K562 (cell line): Measurements from ENCODE around the gene LSP1. TPM values are rescaled to one million over a fixed set of nuclear protein-coding genes. Genes with fewer than 3 reads are reported as not detected.

ENCODE experiments used
- ATAC-seq: fragments of 200-7000 bp; cut with Tn5 transposase; 3 replicates; pipeline ENCODE4 v1.9.1; 2020; ENCODE audit warnings: moderate library complexity
- BruUV-seq: library from RNA; stranded (reverse); fragments of 400-500 nt; replicated peaks from 2 replicates; lab custom pipeline; 2021; lab: Mats Ljungman, UMichigan
- CTCF ChIA-PET: fragments of 300-600 bp; formaldehyde crosslinking; extraction: SDS; loops from one replicate; lab custom pipeline; 2021; ENCODE audit warnings: low intra/inter-chr PET ratio; lab: Yijun Ruan, JAX
- POLR2A ChIA-PET: fragments of 300-600, 350-650 bp; sonication (Branson Sonifier 250); formaldehyde crosslinking; extraction: SDS; loops from one replicate; lab custom pipeline; 2021; ENCODE audit warnings: antibody characterized with exemption, inconsistent platforms; lab: Yijun Ruan, JAX
- DNase-seq, 4 experiments: peaks; one replicate each; pipeline versions ENCODE4 v3.0.0 to v3.0.0-alpha.2; 2011 to 2018; ENCODE audit warnings: low spot score in 3 of 4, mixed read lengths in 3 of 4; ENCODE audit errors: extremely low read depth in 1 of 4
- FAIRE-seq: peaks from 2 replicates; lab custom pipeline; 2011; peaks lifted over from hg19 to GRCh38; lab: Jason Lieb, UNC
- H2AFZ ChIP-seq: 2 replicates; pipeline ENCODE4 v1.6.0; 2011; ENCODE audit warnings: low read depth, low read length, control low read depth, inconsistent platforms
- H3K27ac ChIP-seq: fragments of 200-600 bp; 3 replicates; pipeline ENCODE4 v1.8.0; 2011; ENCODE audit warnings: low read depth, mild to moderate bottlenecking, control low read depth, inconsistent platforms, low read length, moderate library complexity, mixed read lengths; ENCODE audit errors: extremely low read depth
- H3K27me3 ChIP-seq, 2 experiments: fragments of 300-600 bp in 1 of 2; 2 replicates in 1 of 2; 3 replicates in 1 of 2; pipeline versions ENCODE4 v1.6.0 to v1.8.0; 2011; ENCODE audit warnings: inconsistent platforms in 2 of 2, low read length in 2 of 2, mild to moderate bottlenecking in 1 of 2, mixed read lengths in 1 of 2, moderate library complexity in 1 of 2; ENCODE audit not compliant: control insufficient read depth in 2 of 2, insufficient read depth in 2 of 2
- H3K36me3 ChIP-seq: fragments of 300-600 bp; 3 replicates; pipeline ENCODE4 v1.8.0; 2011; ENCODE audit warnings: mild to moderate bottlenecking, low read length, inconsistent platforms; ENCODE audit not compliant: control insufficient read depth, insufficient read depth
- H3K4me1 ChIP-seq, 2 experiments: fragments of 200-600 bp in 1 of 2; replicated peaks in 1 of 2; 2 replicates in 1 of 2; 3 replicates in 1 of 2; pipeline versions ENCODE4 v1.5.1 to v1.8.0; 2011; ENCODE audit warnings: inconsistent platforms in 2 of 2, low read length in 2 of 2, mild to moderate bottlenecking in 1 of 2, mixed read lengths in 1 of 2, moderate library complexity in 1 of 2; ENCODE audit not compliant: control insufficient read depth in 2 of 2, insufficient read depth in 2 of 2
- H3K4me2 ChIP-seq: 2 replicates; pipeline ENCODE4 v1.6.1; 2011; ENCODE audit warnings: low read length, control low read depth, inconsistent platforms, mixed read lengths; ENCODE audit not compliant: insufficient read depth
- H3K4me3 ChIP-seq: fragments of 200-600 bp; sonication (generic), shearing (Covaris generic); 2 replicates; pipeline ENCODE4 v1.5.1; 2016; ENCODE audit warnings: control low read depth, inconsistent platforms
- H3K79me2 ChIP-seq: fragments of 200-600 bp; 3 replicates; pipeline ENCODE4 v1.8.0; 2011; ENCODE audit warnings: low read length, inconsistent platforms; ENCODE audit not compliant: control insufficient read depth, insufficient read depth
- H3K9ac ChIP-seq, 2 experiments: 2 replicates each; pipeline versions ENCODE4 v1.6.0 to v1.6.1; 2011; ENCODE audit warnings: low read depth in 2 of 2, low read length in 2 of 2, control low read depth in 1 of 2, inconsistent platforms in 1 of 2, mild to moderate bottlenecking in 1 of 2, mixed read lengths in 1 of 2; ENCODE audit not compliant: insufficient read depth in 1 of 2
- H3K9me1 ChIP-seq: one replicate; pipeline ENCODE4 v1.6.0; 2011; ENCODE audit warnings: inconsistent platforms, mild to moderate bottlenecking, low read length, moderate library complexity; ENCODE audit not compliant: control insufficient read depth, insufficient read depth
- H3K9me3 ChIP-seq: replicated peaks from 2 replicates; pipeline ENCODE4 v1.5.1; 2011; ENCODE audit warnings: low read depth, low read length, inconsistent platforms; ENCODE audit not compliant: control insufficient read depth, insufficient read depth
- H4K20me1 ChIP-seq: replicated peaks from 2 replicates; pipeline ENCODE4 v1.6.1; 2011; ENCODE audit warnings: low read length, inconsistent platforms, mixed read lengths; ENCODE audit not compliant: control insufficient read depth, insufficient read depth
- CC2D1A ChIP-seq: fragments of 450-650 bp; IDR thresholded peaks from 2 replicates; pipeline ENCODE4 v1.6.1; 2017; ENCODE audit warnings: mild to moderate bottlenecking
- HNRNPUL1 ChIP-seq: fragments of 200-400 bp; formaldehyde crosslinking; IDR thresholded peaks from 2 replicates; pipeline ENCODE4 v1.6.1; 2017; ENCODE audit warnings: low read length
- JUND ChIP-seq, 2 experiments: IDR thresholded peaks; 2 replicates in 1 of 2; 3 replicates in 1 of 2; pipeline ENCODE4 v1.6.1; 2011; ENCODE audit warnings: borderline replicate concordance in 2 of 2, low read depth in 2 of 2, low read length in 2 of 2, improper control_type of control experiment in 1 of 2, missing biosample characterization in 1 of 2, missing genetic modification characterization in 1 of 2, missing genetic modification reagents in 1 of 2
- NCOR1 ChIP-seq: fragments of 450-650 bp; IDR thresholded peaks from 2 replicates; pipeline ENCODE4 v1.6.1; 2016; ENCODE audit warnings: mild to moderate bottlenecking, moderate library complexity
- PRPF4 ChIP-seq: fragments of 200-400 bp; formaldehyde crosslinking; IDR thresholded peaks from one replicate; pipeline ENCODE4 v1.6.1; 2017; ENCODE audit warnings: low read length, low read depth, mild to moderate bottlenecking; ENCODE audit not compliant: insufficient read depth, poor library complexity, severe bottlenecking
- SIX5 ChIP-seq, 2 experiments: IDR thresholded peaks; 2 replicates each; pipeline ENCODE4 v1.6.1; 2011; ENCODE audit warnings: low read length in 2 of 2, borderline replicate concordance in 1 of 2, low read depth in 1 of 2, mild to moderate bottlenecking in 1 of 2, moderate library complexity in 1 of 2; ENCODE audit not compliant: insufficient read depth in 1 of 2
- SMARCE1 ChIP-seq: fragments of 450-650 bp; IDR thresholded peaks from 2 replicates; pipeline ENCODE4 v1.7.1; 2016; ENCODE audit warnings: mild to moderate bottlenecking
- SRSF3 ChIP-seq: fragments of 200-400 bp; formaldehyde crosslinking; IDR thresholded peaks from 2 replicates; pipeline ENCODE4 v1.6.1; 2016; ENCODE audit warnings: mild to moderate bottlenecking, low read length, moderate library complexity; ENCODE audit not compliant: insufficient read depth
- STAG1 ChIP-seq: sonication (generic); formaldehyde crosslinking; IDR thresholded peaks from 2 replicates; pipeline ENCODE4 v1.5.0; 2020; ENCODE audit warnings: missing genetic modification reagents, borderline replicate concordance
- TEAD4 ChIP-seq, 2 experiments: sonication (generic) in 1 of 2; formaldehyde crosslinking in 1 of 2; IDR thresholded peaks; 2 replicates each; pipeline versions ENCODE4 v1.6.1 to v1.8.0; 2012 to 2022; ENCODE audit warnings: borderline replicate concordance in 1 of 2, inconsistent platforms in 1 of 2, low read length in 1 of 2, mild to moderate bottlenecking in 1 of 2, missing genetic modification reagents in 1 of 2
- TOE1 ChIP-seq, 2 experiments: fragments of 450-650 bp in 1 of 2; sonication (generic) in 1 of 2; formaldehyde crosslinking in 1 of 2; IDR thresholded peaks; 2 replicates each; pipeline versions ENCODE4 v1.7.1 to v1.8.0; 2016 to 2022; ENCODE audit warnings: borderline replicate concordance in 2 of 2, mild to moderate bottlenecking in 2 of 2, antibody characterized with exemption in 1 of 2, inconsistent platforms in 1 of 2, low read depth in 1 of 2, missing genetic modification reagents in 1 of 2, moderate library complexity in 1 of 2
- WGBS: fragments of 100-300 bp; shearing (Covaris generic); methylation state at CpG from one replicate; pipeline ENCODE4 v1.1.6; 2016; ENCODE audit warnings: low coverage, mixed read lengths; ENCODE audit not compliant: insufficient coverage; ENCODE audit errors: missing lambda C conversion rate; 5-methylcytosine and 5-hydroxymethylcytosine counted together
- in situ Hi-C: fragments of 300-500 bp; cut with MboI; formaldehyde crosslinking; loops from 4 replicates; pipeline ENCODE4 v1.15.0; 2018; ENCODE audit warnings: inconsistent platforms, mixed read lengths
- intact Hi-C: fragments of 100-400 bp; cut with micrococcal nuclease; formaldehyde crosslinking; loops from 2 replicates; pipeline ENCODE4 v1.14.2; 2022
- polyA plus RNA-seq, 8 experiments: library from polyadenylated mRNA; depleted of rRNA in 4 of 8; stranded (reverse) in 5 of 8; unstranded in 3 of 8; fragments of >200 nt; fragmentation: Nextera tagmentation in 2 of 8; fragmentation: Illumina TruSeq in 1 of 8; extraction: Ambion mirVana in 2 of 8; extraction: Trizol in 1 of 8; gene quantifications; 2 replicates each; pipeline versions ENCODE4 v1.2.1 to v1.2.3, GENCODE V29; 2011 to 2014; ENCODE audit warnings: inconsistent platforms in 1 of 8, missing spikeins in 1 of 8
- total RNA-seq, 7 experiments: library from RNA; depleted of rRNA in 6 of 7; stranded (reverse); fragments of >200 nt in 6 of 7; fragmentation: Illumina TruSeq in 2 of 7; extraction: Trizol in 2 of 7; gene quantifications; 2 replicates each; pipeline versions ENCODE4 v1.2.1 to v1.2.3, GENCODE V29; 2011 to 2021; ENCODE audit warnings: low replicate concordance in 1 of 7
- TF ChIP-seq, protein P1 (sequence below): fragments of 450-650 bp; IDR thresholded peaks from 2 replicates; pipeline ENCODE4 v1.6.1; 2016; ENCODE audit warnings: antibody characterized with exemption
- TF ChIP-seq, protein P2 (sequence below), 3 experiments: IDR thresholded peaks in 2 of 3; conservative IDR thresholded peaks in 1 of 3; 2 replicates each; pipeline ENCODE4 v1.5.1; 2011 to 2012; ENCODE audit warnings: low read length in 3 of 3, mild to moderate bottlenecking in 3 of 3, control low read depth in 2 of 3, improper control_type of control experiment in 1 of 3, inconsistent platforms in 1 of 3, low read depth in 1 of 3, mixed read lengths in 1 of 3, moderate library complexity in 1 of 3; ENCODE audit not compliant: insufficient read depth in 2 of 3
- TF ChIP-seq, protein P3 (sequence below): fragments of 450-650 bp; IDR thresholded peaks from 2 replicates; pipeline ENCODE4 v1.6.1; 2016; ENCODE audit warnings: missing biosample characterization, missing genetic modification characterization

Gene LSP1
- total and polyA plus RNA-seq, 9 of the 15 experiments (the other 6 are each of a cell fraction or from before 2014, with no cell fraction given) = 0.08 to 2.9 (median 0.65) TPM; not detected in 2

DNA sequence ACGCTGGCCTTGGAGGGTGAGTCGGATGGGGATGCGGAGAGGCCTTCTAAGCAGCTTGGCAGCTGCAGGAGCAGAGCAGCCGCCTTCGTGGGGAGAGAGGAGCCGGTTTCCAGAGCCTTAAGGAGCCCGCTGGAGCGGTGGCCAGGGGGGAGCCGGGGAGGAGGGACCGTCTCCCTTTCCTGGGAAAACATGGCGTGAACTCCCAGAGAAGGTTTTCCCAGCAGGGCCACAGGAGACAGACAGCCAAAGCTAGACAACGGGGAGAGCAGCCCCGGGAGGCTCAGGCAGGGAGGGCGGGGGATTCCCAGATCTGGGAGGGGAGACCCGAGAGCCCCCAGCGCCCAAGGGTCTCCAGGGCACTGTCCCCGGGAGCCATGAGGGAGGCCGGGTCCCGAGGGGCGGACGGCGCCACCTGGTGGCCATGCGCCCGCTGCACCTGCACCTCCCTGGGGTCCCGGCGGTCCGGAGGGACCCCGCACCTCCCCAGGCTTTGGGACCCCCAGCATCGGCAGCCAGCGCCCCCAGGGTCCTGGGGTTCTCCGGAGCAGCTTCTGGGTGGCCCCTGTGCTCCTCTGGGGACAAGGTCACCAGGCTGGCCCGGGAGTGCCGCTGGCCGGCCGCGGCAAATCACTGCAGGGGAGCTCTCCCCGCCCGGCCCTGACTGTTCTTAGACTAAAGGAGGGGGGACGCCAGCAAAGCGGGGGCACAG is 20.5 kb upstream of the LSP1 start:
- H4K20me1 ChIP-seq = peaks cover 15% of the 10 kb centered on the region
- WGBS = under 1% methylated on average over 31 of the region's 40 CpGs
- no peak for FAIRE-seq
- in situ Hi-C loops (no loop called here), intact Hi-C loops (loop anchor here (1.0 to 2.0 kb wide), 2 partner anchors 138 to 180 kb away; no protein-coding TSS in a partner anchor)
- no peaks in the 10 kb centered on the region for H3K9me3 ChIP-seq
- no peak overlapping the region for H3K9ac ChIP-seq
- no peaks in the 10 kb centered on the region for H3K79me2 ChIP-seq
- no peak overlapping the region for H3K4me3 ChIP-seq
- H2AFZ ChIP-seq = no peak overlapping the region
- H3K36me3 ChIP-seq = no peaks in the 10 kb centered on the region
- no peak overlapping the region for H3K27ac ChIP-seq
- BruUV-seq = no TSS peak
- CTCF ChIA-PET = interaction anchor here (0.5 to 5.3 kb wide), 13 partner anchors 39 to 180 kb away, joined by 3 to 77 read pairs (median 5); partner anchors contain the start of gene KRTAP5-6
- H3K27me3 ChIP-seq = peaks cover 3 to 75% of the 10 kb centered on the region in 2 experiments; a peak in 4 of 5 replicates
- no peak overlapping the region for H3K4me2 ChIP-seq
- peak; percentile 51 to 87 (median 84) for DNase-seq
- peak; percentile 90 for ATAC-seq
- no peaks in the 10 kb centered on the region for H3K9me1 ChIP-seq
- POLR2A ChIA-PET = interaction anchor here (0.6 kb wide), 1 partner anchor 127 kb away, joined by 3 read pairs; no protein-coding TSS in a partner anchor
- H3K4me1 ChIP-seq = peaks cover 0 to 40% of the 10 kb centered on the region in 2 experiments; a peak in 2 of 5 replicates
- TF ChIP-seq, protein P1, sequence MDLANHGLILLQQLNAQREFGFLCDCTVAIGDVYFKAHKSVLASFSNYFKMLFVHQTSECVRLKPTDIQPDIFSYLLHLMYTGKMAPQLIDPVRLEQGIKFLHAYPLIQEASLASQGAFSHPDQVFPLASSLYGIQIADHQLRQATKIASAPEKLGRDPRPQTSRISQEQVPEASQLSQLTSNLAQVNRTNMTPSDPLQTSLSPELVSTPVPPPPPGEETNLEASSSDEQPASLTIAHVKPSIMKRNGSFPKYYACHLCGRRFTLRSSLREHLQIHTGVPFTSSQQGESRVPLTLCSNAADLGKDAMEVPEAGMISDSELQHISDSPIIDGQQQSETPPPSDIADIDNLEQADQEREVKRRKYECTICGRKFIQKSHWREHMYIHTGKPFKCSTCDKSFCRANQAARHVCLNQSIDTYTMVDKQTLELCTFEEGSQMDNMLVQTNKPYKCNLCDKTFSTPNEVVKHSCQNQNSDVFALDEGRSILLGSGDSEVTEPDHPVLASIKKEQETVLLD = no peak
- TF ChIP-seq, protein P2, sequence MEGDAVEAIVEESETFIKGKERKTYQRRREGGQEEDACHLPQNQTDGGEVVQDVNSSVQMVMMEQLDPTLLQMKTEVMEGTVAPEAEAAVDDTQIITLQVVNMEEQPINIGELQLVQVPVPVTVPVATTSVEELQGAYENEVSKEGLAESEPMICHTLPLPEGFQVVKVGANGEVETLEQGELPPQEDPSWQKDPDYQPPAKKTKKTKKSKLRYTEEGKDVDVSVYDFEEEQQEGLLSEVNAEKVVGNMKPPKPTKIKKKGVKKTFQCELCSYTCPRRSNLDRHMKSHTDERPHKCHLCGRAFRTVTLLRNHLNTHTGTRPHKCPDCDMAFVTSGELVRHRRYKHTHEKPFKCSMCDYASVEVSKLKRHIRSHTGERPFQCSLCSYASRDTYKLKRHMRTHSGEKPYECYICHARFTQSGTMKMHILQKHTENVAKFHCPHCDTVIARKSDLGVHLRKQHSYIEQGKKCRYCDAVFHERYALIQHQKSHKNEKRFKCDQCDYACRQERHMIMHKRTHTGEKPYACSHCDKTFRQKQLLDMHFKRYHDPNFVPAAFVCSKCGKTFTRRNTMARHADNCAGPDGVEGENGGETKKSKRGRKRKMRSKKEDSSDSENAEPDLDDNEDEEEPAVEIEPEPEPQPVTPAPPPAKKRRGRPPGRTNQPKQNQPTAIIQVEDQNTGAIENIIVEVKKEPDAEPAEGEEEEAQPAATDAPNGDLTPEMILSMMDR (IDR thresholded peaks at IDR 0.05 in 2 of 3, conservative IDR thresholded peaks at IDR 0.05 in 1 of 3; ENCODE audit: insufficient read depth in 2 of 3, low read depth in 1 of 3, low read length in 3 of 3) = peak; percentile 79 to 86 (median 81)
- TF ChIP-seq SMARCE1 (no peak), HNRNPUL1 (no peak), TOE1 (IDR thresholded peaks at IDR 0.05; ENCODE audit: borderline replicate concordance) (no peak), TOE1 (CRISPR knock-in tag; IDR thresholded peaks at IDR 0.05; ENCODE audit: borderline replicate concordance, low read depth) (no peak), SRSF3 (no peak), TEAD4 (IDR thresholded peaks at IDR 0.05; ENCODE audit: low read length) (no peak), TEAD4 (CRISPR knock-in tag; IDR thresholded peaks at IDR 0.05; ENCODE audit: borderline replicate concordance) (no peak), PRPF4 (no peak), STAG1 (CRISPR knock-in tag) (peak; percentile 85; the same call in 1 of the 2 replicates), CC2D1A (0 out of 2 replicates have a peak, but pooled peaks have one; percentile 35), SIX5 (IDR thresholded peaks at IDR 0.05; ENCODE audit: borderline replicate concordance in 1 of 2, insufficient read depth in 1 of 2, low read depth in 1 of 2, low read length in 2 of 2) (no peak), NCOR1 (no peak), JUND (IDR thresholded peaks at IDR 0.05; ENCODE audit: borderline replicate concordance, low read depth, low read length) (no peak), JUND (tag; IDR thresholded peaks at IDR 0.05; ENCODE audit: borderline replicate concordance, low read depth, low read length) (no peak)
- TF ChIP-seq, protein P3, sequence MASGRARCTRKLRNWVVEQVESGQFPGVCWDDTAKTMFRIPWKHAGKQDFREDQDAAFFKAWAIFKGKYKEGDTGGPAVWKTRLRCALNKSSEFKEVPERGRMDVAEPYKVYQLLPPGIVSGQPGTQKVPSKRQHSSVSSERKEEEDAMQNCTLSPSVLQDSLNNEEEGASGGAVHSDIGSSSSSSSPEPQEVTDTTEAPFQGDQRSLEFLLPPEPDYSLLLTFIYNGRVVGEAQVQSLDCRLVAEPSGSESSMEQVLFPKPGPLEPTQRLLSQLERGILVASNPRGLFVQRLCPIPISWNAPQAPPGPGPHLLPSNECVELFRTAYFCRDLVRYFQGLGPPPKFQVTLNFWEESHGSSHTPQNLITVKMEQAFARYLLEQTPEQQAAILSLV (tag) = no peak
